ENCODE results near the gene TLR3. TPM values are rescaled to one million over a fixed set of nuclear protein-coding genes. Genes with fewer than 3 reads are reported as not detected.

Gene TLR3
- total RNA-seq (10 to 100 TPM in 1 of 5 donors, 1 to 10 TPM in 3, under 1 TPM in 1; 0.29 to 12.3 (median 2.6) TPM), polyA plus RNA-seq (1 to 10 TPM in 2 of 3 donors, under 1 TPM in 1; 0.92 to 2.6 (median 1.7) TPM)
- long read RNA-seq, donor 1 = 0 reads
- long read RNA-seq, donor 2 = 0 reads
- long read RNA-seq, donor 3, partial matches to known transcripts = 0 of 1 reads
- long read RNA-seq, donor 3, other reads (novel, unspliced or antisense) = 0 of 1 reads
- long read RNA-seq, donor 4 = 0 reads
- long read RNA-seq, donor 5 = 0 reads
- long read RNA-seq, donor 6, partial matches to known transcripts = 0 of 1 reads
- long read RNA-seq, donor 6, other reads (novel, unspliced or antisense) = 0 of 1 reads
- long read RNA-seq, donor 7, full-length matches to known transcripts = 2 of 2 reads
- long read RNA-seq, donor 7, partial matches to known transcripts = 0 of 2 reads
- long read RNA-seq, donor 7, other reads (novel, unspliced or antisense) = 0 of 2 reads
- long read RNA-seq, donor 8 = 0 reads
- long read RNA-seq, donor 9 = 0 reads
- long read RNA-seq, donor 10 = 0 reads

DNA sequence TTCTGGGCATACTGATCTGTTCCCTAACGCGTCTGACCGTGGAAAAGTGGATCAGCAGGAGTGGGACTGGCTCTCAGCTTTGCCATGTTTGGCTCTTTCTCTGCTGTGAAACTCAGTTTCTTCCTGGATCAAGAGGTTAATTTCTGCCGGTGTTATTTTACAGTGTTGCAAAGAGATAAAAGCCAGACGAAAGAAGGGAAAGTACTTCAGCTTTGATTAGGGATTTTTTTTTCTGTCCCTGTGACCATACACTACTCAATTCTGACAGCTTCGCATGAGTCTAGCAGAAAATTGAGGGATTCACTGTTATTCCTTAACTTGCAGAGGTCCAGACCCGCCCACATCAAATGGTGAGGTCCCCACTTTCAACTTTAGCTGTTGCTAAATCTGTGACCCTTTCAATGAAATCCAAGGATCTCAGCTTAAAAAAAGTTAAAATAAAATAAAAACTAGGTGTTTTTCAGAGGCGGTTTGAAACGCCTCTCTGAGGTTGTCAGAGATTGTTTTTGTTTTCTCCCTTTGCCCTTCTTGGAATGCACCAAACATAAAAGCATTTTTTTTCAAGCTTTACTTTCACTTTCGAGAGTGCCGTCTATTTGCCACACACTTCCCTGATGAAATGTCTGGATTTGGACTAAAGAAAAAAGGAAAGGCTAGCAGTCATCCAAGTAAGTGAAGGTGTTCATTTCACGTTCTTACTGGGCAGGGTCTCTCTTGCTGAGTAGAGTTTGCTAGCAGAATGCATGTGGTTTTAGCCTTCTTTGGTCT, at the start of gene TLR3:
TLR3 (plus strand) TSS at position 576 of the 768 bp plus-strand sequence. CDS start 7,464 bp downstream, outside the sequence.
- Histone ChIP-seq H3K27ac (peak within 1 kb of the TSS; percentile 59 to 80 (median 76)), H3K36me3 (no peaks in the 10 kb centered on the region), H3K9me3 (no peaks in the 10 kb centered on the region), H3K4me1 (peaks cover 0 to 24% (median 13%) of the 10 kb centered on the region in 4 donors), H3K4me3 (peak within 1 kb of the TSS; percentile 50 to 54 (median 52)), H3K27me3 (no peaks in the 10 kb centered on the region)
- DNase-seq = peak in 1 of 2 donors; percentile 65
- intact Hi-C loops (cut with DNase I; ENCODE audit: low total_unique reads) = loop anchor here (5.0 kb wide), 1 partner anchor 74 kb away; no protein-coding TSS in a partner anchor
- WGBS, 5 donors = 2 to 5% (median 2%) methylated on average over 12 of the region's 12 CpGs
- TF ChIP-seq EP300 (IDR thresholded peaks at IDR 0.05) (no peak), POLR2A (IDR thresholded peaks at IDR 0.05) (no peak), POLR2AphosphoS5 (IDR thresholded peaks at IDR 0.05) (no peak)
- TF ChIP-seq, protein P1, sequence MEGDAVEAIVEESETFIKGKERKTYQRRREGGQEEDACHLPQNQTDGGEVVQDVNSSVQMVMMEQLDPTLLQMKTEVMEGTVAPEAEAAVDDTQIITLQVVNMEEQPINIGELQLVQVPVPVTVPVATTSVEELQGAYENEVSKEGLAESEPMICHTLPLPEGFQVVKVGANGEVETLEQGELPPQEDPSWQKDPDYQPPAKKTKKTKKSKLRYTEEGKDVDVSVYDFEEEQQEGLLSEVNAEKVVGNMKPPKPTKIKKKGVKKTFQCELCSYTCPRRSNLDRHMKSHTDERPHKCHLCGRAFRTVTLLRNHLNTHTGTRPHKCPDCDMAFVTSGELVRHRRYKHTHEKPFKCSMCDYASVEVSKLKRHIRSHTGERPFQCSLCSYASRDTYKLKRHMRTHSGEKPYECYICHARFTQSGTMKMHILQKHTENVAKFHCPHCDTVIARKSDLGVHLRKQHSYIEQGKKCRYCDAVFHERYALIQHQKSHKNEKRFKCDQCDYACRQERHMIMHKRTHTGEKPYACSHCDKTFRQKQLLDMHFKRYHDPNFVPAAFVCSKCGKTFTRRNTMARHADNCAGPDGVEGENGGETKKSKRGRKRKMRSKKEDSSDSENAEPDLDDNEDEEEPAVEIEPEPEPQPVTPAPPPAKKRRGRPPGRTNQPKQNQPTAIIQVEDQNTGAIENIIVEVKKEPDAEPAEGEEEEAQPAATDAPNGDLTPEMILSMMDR (IDR thresholded peaks at IDR 0.05) = no peak

- TF ChIP-seq EP300 (IDR thresholded peaks at IDR 0.05) (no peak), POLR2A (IDR thresholded peaks at IDR 0.05) (no peak), POLR2AphosphoS5 (IDR thresholded peaks at IDR 0.05) (no peak)
- TF ChIP-seq, protein P1 (IDR thresholded peaks at IDR 0.05) = no peak
- DNase-seq = no peak
- Histone ChIP-seq H3K36me3 (no peaks in the 10 kb centered on the region), H3K27me3 (no peaks in the 10 kb centered on the region), H3K4me1 (peaks cover 0 to 9% (median 6%) of the 10 kb centered on the region in 4 donors), H3K27ac (no peak overlapping the region), H3K4me3 (no peak overlapping the region), H3K9me3 (no peaks in the 10 kb centered on the region)
- intact Hi-C loops (cut with DNase I; ENCODE audit: low total_unique reads) = no loop called here
These were observed 49.7 kb upstream of the TLR3 start for GRCh38 chr4:186019269-186019668.

DNA sequence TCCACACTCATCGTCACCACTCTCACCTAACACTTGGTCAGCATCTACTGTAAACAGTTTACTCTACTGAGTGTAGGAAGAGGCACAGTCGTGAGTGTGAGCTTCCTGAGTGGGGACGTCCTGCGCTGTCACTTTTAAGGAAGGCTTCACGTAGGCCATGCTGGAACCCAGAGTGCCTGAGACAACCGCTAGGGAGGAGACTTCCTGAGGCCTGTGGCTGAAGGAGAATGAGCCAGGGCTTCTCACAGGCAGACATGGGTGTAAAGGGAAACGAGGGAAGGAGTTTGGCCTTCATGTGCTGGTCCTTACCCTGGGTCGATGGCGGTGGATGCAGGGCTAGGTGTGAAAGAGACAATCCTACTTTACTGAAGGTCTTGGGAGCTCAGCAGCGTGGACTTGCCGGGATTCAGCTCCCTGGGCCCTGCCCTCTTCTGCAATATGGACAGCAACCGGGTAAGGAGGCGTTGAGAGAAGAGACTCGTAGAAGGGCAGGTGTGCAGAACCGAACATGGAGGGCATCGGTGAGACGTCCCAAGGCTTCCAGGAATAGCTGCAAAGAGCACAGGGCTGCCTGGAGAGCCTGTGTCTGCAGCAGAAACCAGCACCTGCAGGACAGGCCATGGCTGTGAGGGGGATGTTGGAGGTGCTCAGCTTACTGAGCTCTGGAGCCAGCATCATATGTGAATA, 48.7 kb upstream of the TLR3 start:
- DNase-seq = no peak
- H3K4me3 ChIP-seq = no peak overlapping the region
- H3K27me3 ChIP-seq = no peaks in the 10 kb centered on the region
- TF ChIP-seq EP300 (IDR thresholded peaks at IDR 0.05) = no peak
- TF ChIP-seq POLR2A (IDR thresholded peaks at IDR 0.05) = no peak
- TF ChIP-seq, protein P1 (IDR thresholded peaks at IDR 0.05) = no peak
- TF ChIP-seq POLR2AphosphoS5 (IDR thresholded peaks at IDR 0.05) = no peak
- WGBS, 5 donors = 90 to 94% (median 92%) methylated on average over 17 of the region's 17 CpGs
- H3K27ac ChIP-seq = no peak overlapping the region
- H3K36me3 ChIP-seq = no peaks in the 10 kb centered on the region
- H3K9me3 ChIP-seq = no peaks in the 10 kb centered on the region
- H3K4me1 ChIP-seq = peaks cover 0 to 15% (median 9%) of the 10 kb centered on the region in 4 donors
- intact Hi-C loops (cut with DNase I; ENCODE audit: low total_unique reads) = loop anchor here (5.0 kb wide), 1 partner anchor 378 kb away; no protein-coding TSS in a partner anchor
